ENCODE results near the gene SH2D7.

DNA sequence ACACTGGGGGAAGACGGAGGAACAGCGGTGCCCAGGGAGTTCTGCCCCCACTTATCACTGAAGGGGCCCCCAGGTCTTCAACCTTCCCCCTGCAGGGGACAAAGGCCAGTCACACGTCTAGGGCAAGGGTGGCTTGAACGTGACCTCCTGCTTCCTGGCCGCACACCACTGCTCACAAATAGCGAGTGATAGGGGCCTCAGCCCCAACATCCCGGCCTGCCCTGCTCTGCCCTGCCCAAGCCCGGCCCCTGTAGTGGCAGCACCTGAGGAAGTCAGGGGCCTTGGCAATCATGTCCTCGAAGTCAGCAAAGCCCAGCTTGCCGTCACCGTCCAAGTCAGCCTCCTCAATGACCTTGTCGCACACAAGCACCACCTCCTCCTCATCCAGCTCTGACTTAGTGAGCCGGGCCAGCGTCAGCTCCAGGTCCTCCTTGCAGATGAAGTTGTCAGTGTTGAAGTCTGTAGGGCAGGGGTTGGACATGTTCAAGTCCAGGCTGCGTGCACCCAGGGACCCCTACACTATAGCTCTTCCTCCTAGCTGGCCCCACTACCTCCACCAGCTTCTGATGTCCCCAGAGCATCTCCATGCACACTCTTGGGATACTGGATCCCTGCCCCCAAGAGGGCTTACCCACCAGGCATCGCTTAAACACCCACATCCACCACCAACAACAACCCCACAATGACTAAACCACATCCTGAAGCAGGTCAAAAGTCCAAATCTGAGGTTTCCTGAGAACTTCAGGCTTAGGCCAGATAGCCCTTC is 13.3 kb downstream of the SH2D7 start:
- TF ChIP-seq ZNF274 (IDR thresholded peaks at IDR 0.05; ENCODE audit: low read depth, low read length) (no peak), YY1 (IDR thresholded peaks at IDR 0.05; ENCODE audit: insufficient read depth, insufficient read length) (no peak)

Measured in NT2/D1 (cell line).